HG03460 (cell line): ENCODE data around the gene EIF4G1.

ENCODE experiments used
- ATAC-seq: cut with Tn5 transposase; IDR thresholded peaks from one replicate; pipeline ENCODE4 v1.9.1; 2021; ENCODE audit not compliant: unreplicated experiment

Gene EIF4G1

DNA sequence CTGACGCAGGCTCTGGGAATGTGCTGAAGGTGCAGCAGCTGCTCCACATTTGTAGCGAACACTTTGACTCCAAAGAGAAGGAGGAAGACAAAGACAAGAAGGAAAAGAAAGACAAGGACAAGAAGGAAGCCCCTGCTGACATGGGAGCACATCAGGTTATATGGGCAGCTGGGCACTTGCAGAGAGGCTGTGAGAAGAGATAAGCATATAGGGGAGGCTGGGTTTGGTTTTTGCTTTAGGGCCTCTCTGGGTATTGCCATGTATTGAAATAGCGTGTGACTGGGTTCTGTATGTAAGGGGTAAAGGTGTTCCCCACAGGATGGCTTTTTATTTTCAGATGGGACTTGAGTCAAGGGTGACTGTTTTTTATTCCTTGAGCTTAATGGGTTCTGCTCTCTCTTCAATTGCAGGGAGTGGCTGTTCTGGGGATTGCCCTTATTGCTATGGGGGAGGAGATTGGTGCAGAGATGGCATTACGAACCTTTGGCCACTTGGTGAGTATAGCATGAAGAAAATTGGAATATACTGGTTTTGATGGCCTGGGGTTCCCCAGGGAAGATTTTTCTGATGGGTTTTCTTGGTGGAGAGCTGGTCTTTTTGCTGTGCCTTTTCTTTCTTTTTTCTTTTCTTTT, 7.9 kb upstream of the EIF4G1 start:
- ATAC-seq = no peak

DNA sequence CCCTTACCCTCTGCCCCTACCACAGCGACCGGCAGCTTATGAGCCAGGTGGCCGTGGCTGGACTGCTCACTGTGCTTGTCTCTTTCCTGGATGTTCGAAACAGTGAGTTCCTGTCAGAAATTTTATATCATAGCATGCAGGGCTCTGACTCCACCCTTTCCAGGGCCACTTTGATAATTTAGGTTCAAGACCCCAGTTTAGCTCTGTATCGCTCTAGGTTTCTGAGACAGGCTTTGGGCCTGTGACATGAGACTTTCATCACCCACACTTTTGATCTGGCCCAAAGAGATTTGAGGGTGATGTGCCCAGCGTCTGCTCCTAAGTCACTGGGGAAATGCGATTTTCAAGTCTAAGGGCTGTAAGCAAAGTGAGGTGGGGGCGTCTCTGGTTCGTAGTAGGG, 6.5 kb upstream of the EIF4G1 start:
- ATAC-seq = no peak

- ATAC-seq = no peak
Observed at GRCh38 chr3:184308744-184309143, 5.7 kb upstream of the EIF4G1 start.

GRCh38 chr3:184311633-184312032, 2.8 kb upstream of the EIF4G1 start:
- ATAC-seq = no peak

- peak; percentile 33 for ATAC-seq
Observed at GRCh38 chr3:184314700-184315542, 515 bp downstream of the EIF4G1 start.

GRCh38 chr3:184315543-184315867, 1.1 kb downstream of the EIF4G1 start:
- peak; percentile 9 for ATAC-seq

GRCh38 chr3:184315871-184316661, 1.7 kb downstream of the EIF4G1 start:
- no peak for ATAC-seq

- ATAC-seq = no peak
Observed at GRCh38 chr3:184316792-184317191, 2.4 kb downstream of the EIF4G1 start.

DNA sequence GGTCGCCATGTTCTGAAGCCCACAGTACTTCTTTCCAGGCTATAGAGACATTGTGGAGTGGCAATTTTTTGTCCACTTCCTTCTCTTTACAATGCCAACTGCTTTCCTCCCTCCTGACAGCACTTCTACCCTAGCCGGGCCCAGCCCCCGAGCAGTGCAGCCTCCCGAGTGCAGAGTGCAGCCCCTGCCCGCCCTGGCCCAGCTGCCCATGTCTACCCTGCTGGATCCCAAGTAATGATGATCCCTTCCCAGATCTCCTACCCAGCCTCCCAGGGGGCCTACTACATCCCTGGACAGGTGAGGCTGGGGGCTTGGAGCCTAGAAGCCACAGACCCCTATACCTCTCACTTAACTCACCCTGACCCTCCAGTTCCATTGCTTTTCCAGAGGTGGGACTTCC, 2.8 kb downstream of the EIF4G1 start:
- no peak for ATAC-seq

GRCh38 chr3:184320104-184320445, 5.7 kb downstream of the EIF4G1 start:
- no peak for ATAC-seq

DNA sequence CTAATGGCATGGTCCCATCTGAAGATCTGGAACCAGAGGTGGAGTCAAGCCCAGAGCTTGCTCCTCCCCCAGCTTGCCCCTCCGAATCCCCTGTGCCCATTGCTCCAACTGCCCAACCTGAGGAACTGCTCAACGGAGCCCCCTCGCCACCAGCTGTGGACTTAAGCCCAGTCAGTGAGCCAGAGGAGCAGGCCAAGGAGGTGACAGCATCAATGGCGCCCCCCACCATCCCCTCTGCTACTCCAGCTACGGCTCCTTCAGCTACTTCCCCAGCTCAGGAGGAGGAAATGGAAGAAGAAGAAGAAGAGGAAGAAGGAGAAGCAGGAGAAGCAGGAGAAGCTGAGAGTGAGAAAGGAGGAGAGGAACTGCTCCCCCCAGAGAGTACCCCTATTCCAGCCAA, 7.3 kb downstream of the EIF4G1 start:
- no peak for ATAC-seq

DNA sequence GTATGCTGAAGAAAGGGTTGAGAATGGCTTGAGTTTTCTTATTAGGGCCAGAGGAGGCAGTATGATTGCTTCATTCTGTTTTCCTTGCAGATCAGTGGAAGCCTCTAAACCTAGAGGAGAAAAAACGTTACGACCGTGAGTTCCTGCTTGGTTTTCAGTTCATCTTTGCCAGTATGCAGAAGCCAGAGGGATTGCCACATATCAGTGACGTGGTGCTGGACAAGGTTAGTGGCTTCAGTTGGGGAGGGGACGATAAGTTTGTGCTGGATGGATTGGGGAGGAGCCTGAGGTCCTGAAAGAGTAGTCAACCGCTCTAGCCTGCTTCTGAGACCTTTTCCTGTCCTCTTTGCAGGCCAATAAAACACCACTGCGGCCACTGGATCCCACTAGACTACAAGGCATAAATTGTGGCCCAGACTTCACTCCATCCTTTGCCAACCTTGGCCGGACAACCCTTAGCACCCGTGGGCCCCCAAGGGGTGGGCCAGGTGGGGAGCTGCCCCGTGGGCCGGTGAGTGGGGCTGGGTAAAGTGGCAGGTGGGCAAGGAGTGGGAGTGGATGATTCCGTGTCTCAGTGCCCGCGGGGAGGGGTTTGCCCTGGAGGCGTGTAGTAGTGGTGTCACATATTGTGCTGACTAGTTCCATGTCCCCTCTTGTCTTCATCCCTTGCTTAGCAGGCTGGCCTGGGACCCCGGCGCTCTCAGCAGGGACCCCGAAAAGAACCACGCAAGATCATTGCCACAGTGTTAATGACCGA, 8.5 kb downstream of the EIF4G1 start:
- no peak for ATAC-seq

DNA sequence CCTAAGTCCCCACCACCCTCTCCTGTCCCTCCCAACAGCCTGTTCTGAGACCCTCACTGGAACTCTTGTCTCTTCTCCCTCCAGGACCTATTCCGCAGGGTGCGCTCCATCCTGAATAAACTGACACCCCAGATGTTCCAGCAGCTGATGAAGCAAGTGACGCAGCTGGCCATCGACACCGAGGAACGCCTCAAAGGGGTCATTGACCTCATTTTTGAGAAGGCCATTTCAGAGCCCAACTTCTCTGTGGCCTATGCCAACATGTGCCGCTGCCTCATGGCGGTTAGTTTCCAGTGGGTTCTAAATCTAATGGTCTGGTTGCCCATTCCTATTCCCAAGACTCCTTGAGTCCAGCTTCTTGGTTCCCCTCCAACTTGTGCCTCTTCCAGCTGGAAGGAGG, 9.3 kb downstream of the EIF4G1 start:
- ATAC-seq = no peak

- ATAC-seq = no peak
Observed at GRCh38 chr3:184325269-184325668, 10.9 kb downstream of the EIF4G1 start.

DNA sequence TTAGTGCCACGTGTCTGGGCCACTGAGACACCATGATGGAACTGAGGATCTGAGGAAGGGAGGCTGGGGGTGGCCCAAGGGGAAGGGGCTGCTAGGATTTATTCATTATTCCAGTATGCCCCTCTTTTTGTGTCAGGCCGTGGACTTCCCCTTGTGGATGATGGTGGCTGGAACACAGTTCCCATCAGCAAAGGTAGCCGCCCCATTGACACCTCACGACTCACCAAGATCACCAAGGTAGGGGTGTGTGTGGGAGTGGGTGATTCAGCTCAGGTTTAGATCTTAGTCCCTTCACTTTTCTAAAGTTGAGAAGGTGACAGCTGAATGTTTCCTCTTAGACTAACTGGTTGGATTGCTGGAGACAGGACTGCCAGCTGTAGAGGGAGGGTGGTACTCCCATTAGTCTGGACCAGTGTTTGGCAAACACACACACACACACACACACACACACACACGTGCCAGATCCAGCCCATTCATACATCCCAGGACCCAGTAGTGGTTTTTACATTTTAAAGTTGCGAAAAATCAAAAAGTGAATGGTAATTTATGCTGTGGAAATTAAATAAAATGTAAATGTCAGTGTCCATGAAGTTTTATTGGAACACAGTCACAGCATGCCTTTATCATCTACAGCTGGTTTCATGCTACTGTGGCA, 11.4 kb downstream of the EIF4G1 start:
- ATAC-seq = no peak

DNA sequence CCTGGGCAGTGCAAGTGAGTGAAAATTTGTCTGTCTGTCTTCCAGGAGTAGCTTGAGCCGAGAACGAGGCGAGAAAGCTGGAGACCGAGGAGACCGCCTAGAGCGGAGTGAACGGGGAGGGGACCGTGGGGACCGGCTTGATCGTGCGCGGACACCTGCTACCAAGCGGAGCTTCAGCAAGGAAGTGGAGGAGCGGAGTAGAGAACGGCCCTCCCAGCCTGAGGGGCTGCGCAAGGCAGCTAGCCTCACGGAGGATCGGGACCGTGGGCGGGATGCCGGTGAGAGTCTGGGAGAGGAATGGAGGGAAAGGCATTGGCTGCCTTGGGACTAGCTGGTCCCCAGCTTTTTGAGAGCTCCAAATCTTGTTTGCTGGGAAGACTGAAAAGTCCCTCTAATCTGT, 12.8 kb downstream of the EIF4G1 start:
- no peak for ATAC-seq

DNA sequence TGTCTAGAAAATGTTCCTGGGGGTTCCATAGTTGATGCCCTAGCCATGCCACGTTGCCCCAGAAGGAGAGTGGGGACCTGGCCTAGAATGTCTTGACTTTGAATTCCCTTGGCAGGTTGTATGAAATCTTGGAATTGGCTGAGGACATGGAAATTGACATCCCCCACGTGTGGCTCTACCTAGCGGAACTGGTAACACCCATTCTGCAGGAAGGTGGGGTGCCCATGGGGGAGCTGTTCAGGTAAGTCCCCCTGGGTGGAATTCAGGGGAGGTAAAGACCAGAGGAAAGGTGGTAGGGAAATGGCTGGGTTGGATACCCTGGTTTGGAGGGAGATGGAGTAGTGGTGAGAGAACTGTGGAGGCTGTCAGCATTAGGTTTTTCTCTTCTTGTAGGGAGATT, 14.1 kb downstream of the EIF4G1 start:
- ATAC-seq = no peak

- ATAC-seq = no peak
Observed at GRCh38 chr3:184332370-184333090, 18.1 kb downstream of the EIF4G1 start.

DNA sequence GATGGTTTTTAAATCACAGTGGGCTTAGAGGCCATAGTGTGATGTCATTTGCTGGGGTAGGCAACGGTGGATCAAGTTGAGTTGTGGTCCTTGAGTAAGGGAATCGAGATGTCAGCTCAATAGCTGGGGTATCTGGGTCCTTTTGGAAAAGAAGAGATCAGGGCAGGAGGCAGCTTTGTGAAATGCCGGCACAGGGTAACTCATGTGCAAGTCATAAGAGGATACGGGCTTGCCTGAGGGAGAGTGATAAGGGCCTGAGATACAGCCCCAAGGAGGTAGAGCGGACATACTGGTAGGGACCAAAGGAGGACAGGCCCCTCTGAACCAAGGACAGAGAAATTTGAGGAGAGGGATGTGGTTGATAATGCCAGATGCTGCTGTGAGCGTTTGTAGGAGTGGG, 18.8 kb downstream of the EIF4G1 start:
- ATAC-seq = no peak

GRCh38 chr3:184333700-184334099, 19.3 kb downstream of the EIF4G1 start:
- ATAC-seq = no peak
